Endothelial cell (in vitro differentiated cells): ENCODE data around the gene PHF13. TPM values are rescaled to one million over a fixed set of nuclear protein-coding genes. Genes with fewer than 3 reads are reported as not detected.

Source experiments
- DNase-seq: peaks from one replicate; pipeline ENCODE4 v3.0.0; 2021; ENCODE audit warnings: low spot score
- H3K27ac Mint-ChIP-seq: one replicate; pipeline ENCODE4 v1.8.0; 2021; ENCODE audit warnings: mixed read lengths, inconsistent platforms; ENCODE audit not compliant: unreplicated experiment
- H3K27me3 Mint-ChIP-seq: one replicate; pipeline ENCODE4 v1.8.0; 2021; ENCODE audit warnings: mild to moderate bottlenecking, moderate library complexity, mixed read lengths, inconsistent platforms; ENCODE audit not compliant: unreplicated experiment
- H3K36me3 Mint-ChIP-seq: one replicate; pipeline ENCODE4 v1.8.0; 2021; ENCODE audit warnings: mild to moderate bottlenecking, low read depth, mixed read lengths, inconsistent platforms; ENCODE audit not compliant: unreplicated experiment
- H3K4me1 Mint-ChIP-seq: one replicate; pipeline ENCODE4 v1.8.0; 2021; ENCODE audit warnings: mild to moderate bottlenecking, mixed read lengths, inconsistent platforms; ENCODE audit not compliant: unreplicated experiment
- H3K4me3 Mint-ChIP-seq: one replicate; pipeline ENCODE4 v1.8.0; 2021; ENCODE audit warnings: mild to moderate bottlenecking, mixed read lengths, inconsistent platforms; ENCODE audit not compliant: unreplicated experiment
- H3K9me3 Mint-ChIP-seq: one replicate; pipeline ENCODE4 v1.8.0; 2021; ENCODE audit warnings: mixed read lengths, inconsistent platforms; ENCODE audit not compliant: unreplicated experiment
- CTCF ChIP-seq: fragments of 200-600 bp; sonication (generic); IDR thresholded peaks from one replicate; pipeline ENCODE4 v1.5.0; 2021; ENCODE audit warnings: antibody characterized with exemption; ENCODE audit not compliant: unreplicated experiment
- total RNA-seq: library from RNA; stranded (reverse); fragmentation: NEBNext Ultra II Directional; extraction: Animal tissue kit (Norgen Biotek cat#: 25700); gene quantifications from one replicate; pipeline ENCODE4 v1.2.1, GENCODE V29; 2021; ENCODE audit not compliant: unreplicated experiment

Gene PHF13
- total RNA-seq, 1 donor from 2014 or later = 21.6 TPM

- peaks cover under 1% of the 10 kb centered on the region for H3K36me3 Mint-ChIP-seq
- no peak for DNase-seq
- peaks cover 8% of the 10 kb centered on the region for H3K27me3 Mint-ChIP-seq
- H3K27ac Mint-ChIP-seq = no peak overlapping the region
- no peak overlapping the region for H3K4me3 Mint-ChIP-seq
- no peak for TF ChIP-seq CTCF
- no peaks in the 10 kb centered on the region for H3K4me1 Mint-ChIP-seq
- H3K9me3 Mint-ChIP-seq = no peaks in the 10 kb centered on the region
These were observed 23.5 kb upstream of the PHF13 start for GRCh38 chr1:6590046-6590445.

- no peak for TF ChIP-seq CTCF
- H3K27ac Mint-ChIP-seq = no peak overlapping the region
- no peak for DNase-seq
- no peaks in the 10 kb centered on the region for H3K9me3 Mint-ChIP-seq
- H3K36me3 Mint-ChIP-seq = peaks cover 3% of the 10 kb centered on the region
- H3K4me1 Mint-ChIP-seq = no peaks in the 10 kb centered on the region
- peaks cover 8% of the 10 kb centered on the region for H3K27me3 Mint-ChIP-seq
- H3K4me3 Mint-ChIP-seq = no peak overlapping the region
These were observed 22.3 kb upstream of the PHF13 start for GRCh38 chr1:6591222-6591621.

GRCh38 chr1:6591644-6592043, 21.9 kb upstream of the PHF13 start:
- no peak for TF ChIP-seq CTCF
- Mint-ChIP-seq H3K36me3 (peaks cover 6% of the 10 kb centered on the region), H3K4me1 (no peaks in the 10 kb centered on the region), H3K9me3 (no peaks in the 10 kb centered on the region), H3K27ac (no peak overlapping the region), H3K4me3 (no peak overlapping the region), H3K27me3 (peaks cover 8% of the 10 kb centered on the region)
- no peak for DNase-seq

GRCh38 chr1:6592441-6592840, 21.1 kb upstream of the PHF13 start:
- no peak overlapping the region for H3K4me3 Mint-ChIP-seq
- H3K9me3 Mint-ChIP-seq = no peaks in the 10 kb centered on the region
- no peak for DNase-seq
- no peaks in the 10 kb centered on the region for H3K4me1 Mint-ChIP-seq
- peaks cover 8% of the 10 kb centered on the region for H3K27me3 Mint-ChIP-seq
- H3K36me3 Mint-ChIP-seq = peaks cover 6% of the 10 kb centered on the region
- TF ChIP-seq CTCF = no peak
- no peak overlapping the region for H3K27ac Mint-ChIP-seq

GRCh38 chr1:6592865-6593593, 20.5 kb upstream of the PHF13 start:
- DNase-seq = no peak
- Mint-ChIP-seq H3K4me1 (no peaks in the 10 kb centered on the region), H3K9me3 (no peaks in the 10 kb centered on the region), H3K27ac (no peak overlapping the region), H3K4me3 (no peak overlapping the region), H3K27me3 (peaks cover 8% of the 10 kb centered on the region), H3K36me3 (peaks cover 6% of the 10 kb centered on the region)
- TF ChIP-seq CTCF = no peak
